ENCODE measurements around the gene ELAVL1.

DNA sequence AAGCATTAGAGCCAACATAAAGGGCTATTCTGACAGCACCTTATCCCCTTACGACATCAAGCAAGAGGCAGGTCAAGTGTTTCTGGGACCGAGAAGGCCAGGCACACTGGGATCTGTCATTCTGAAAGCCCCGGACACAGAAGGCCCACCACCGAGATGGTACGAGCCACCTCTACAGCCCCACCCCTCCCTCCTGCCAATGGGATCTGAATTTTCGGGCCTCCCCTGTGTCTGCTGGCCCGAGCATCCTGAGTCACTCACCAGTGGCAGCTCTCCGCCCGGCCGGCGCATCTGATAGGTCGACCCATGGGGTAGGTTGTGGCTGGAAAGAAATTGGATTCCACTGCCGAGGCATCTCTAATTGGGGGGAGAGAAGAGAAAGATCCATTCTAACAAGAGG is 64.6 kb downstream of the ELAVL1 start:
- TF ChIP-seq, protein P1, sequence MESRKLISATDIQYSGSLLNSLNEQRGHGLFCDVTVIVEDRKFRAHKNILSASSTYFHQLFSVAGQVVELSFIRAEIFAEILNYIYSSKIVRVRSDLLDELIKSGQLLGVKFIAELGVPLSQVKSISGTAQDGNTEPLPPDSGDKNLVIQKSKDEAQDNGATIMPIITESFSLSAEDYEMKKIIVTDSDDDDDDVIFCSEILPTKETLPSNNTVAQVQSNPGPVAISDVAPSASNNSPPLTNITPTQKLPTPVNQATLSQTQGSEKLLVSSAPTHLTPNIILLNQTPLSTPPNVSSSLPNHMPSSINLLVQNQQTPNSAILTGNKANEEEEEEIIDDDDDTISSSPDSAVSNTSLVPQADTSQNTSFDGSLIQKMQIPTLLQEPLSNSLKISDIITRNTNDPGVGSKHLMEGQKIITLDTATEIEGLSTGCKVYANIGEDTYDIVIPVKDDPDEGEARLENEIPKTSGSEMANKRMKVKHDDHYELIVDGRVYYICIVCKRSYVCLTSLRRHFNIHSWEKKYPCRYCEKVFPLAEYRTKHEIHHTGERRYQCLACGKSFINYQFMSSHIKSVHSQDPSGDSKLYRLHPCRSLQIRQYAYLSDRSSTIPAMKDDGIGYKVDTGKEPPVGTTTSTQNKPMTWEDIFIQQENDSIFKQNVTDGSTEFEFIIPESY (IDR thresholded peaks at IDR 0.05; ENCODE audit: borderline replicate concordance, low read depth), result no peak
- TF ChIP-seq, protein P2, sequence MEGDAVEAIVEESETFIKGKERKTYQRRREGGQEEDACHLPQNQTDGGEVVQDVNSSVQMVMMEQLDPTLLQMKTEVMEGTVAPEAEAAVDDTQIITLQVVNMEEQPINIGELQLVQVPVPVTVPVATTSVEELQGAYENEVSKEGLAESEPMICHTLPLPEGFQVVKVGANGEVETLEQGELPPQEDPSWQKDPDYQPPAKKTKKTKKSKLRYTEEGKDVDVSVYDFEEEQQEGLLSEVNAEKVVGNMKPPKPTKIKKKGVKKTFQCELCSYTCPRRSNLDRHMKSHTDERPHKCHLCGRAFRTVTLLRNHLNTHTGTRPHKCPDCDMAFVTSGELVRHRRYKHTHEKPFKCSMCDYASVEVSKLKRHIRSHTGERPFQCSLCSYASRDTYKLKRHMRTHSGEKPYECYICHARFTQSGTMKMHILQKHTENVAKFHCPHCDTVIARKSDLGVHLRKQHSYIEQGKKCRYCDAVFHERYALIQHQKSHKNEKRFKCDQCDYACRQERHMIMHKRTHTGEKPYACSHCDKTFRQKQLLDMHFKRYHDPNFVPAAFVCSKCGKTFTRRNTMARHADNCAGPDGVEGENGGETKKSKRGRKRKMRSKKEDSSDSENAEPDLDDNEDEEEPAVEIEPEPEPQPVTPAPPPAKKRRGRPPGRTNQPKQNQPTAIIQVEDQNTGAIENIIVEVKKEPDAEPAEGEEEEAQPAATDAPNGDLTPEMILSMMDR (IDR thresholded peaks at IDR 0.05), result no peak
- TF ChIP-seq RAD21 (IDR thresholded peaks at IDR 0.05; ENCODE audit: low read length) (no peak), TEAD4 (IDR thresholded peaks at IDR 0.05; ENCODE audit: borderline replicate concordance, insufficient read depth) (no peak), EZH2phosphoT487 (IDR thresholded peaks at IDR 0.05; ENCODE audit: borderline replicate concordance, low read depth) (no peak), FOSL2 (IDR thresholded peaks at IDR 0.05; ENCODE audit: borderline replicate concordance, low read depth) (no peak), FOXJ3 (CRISPR knock-in tag; IDR thresholded peaks at IDR 0.05) (no peak), EP300 (IDR thresholded peaks at IDR 0.05; ENCODE audit: borderline replicate concordance in 1 of 2, low read depth in 1 of 2, low read length in 1 of 2) (no peak)
- TF ChIP-seq, protein P3, sequence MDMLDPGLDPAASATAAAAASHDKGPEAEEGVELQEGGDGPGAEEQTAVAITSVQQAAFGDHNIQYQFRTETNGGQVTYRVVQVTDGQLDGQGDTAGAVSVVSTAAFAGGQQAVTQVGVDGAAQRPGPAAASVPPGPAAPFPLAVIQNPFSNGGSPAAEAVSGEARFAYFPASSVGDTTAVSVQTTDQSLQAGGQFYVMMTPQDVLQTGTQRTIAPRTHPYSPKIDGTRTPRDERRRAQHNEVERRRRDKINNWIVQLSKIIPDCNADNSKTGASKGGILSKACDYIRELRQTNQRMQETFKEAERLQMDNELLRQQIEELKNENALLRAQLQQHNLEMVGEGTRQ (IDR thresholded peaks at IDR 0.05; ENCODE audit: borderline replicate concordance, low read depth, low read length), result no peak

Data from SK-N-SH (cell line).